Measurements from ENCODE around the gene C7orf25. TPM values are rescaled to one million over a fixed set of nuclear protein-coding genes. Genes with fewer than 3 reads are reported as not detected.
"Not testable (repeated sequence)": the region's sequence is repeated elsewhere in the genome, so short reads cannot be mapped to it uniquely, and the experiment has no call there.

Gene C7orf25
- total and polyA plus RNA-seq, 10 donors, result 1.7 to 19.5 (median 5.6) TPM

DNA sequence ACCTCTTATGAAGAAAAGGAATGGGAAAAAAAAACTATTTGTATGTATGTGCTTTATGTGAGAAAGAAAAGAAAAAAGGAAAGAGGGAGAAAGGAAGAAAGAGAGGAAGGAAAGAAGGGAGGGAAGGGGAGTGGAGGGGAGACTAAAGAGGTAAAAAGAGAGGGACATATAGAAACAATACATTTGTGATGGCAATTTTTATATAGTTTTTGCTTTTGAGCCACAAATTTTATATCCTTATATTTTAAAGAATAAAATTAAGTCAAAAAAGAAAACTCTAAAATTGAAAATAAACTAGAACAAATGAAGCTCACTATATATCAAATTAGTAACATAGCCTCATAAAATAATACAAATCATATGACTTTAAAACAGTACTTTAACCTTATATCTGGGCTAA lies 11.0 kb downstream of the C7orf25 start:
- no peak for TF ChIP-seq POLR2AphosphoS5 (IDR thresholded peaks at IDR 0.05)
- TF ChIP-seq, protein P1, sequence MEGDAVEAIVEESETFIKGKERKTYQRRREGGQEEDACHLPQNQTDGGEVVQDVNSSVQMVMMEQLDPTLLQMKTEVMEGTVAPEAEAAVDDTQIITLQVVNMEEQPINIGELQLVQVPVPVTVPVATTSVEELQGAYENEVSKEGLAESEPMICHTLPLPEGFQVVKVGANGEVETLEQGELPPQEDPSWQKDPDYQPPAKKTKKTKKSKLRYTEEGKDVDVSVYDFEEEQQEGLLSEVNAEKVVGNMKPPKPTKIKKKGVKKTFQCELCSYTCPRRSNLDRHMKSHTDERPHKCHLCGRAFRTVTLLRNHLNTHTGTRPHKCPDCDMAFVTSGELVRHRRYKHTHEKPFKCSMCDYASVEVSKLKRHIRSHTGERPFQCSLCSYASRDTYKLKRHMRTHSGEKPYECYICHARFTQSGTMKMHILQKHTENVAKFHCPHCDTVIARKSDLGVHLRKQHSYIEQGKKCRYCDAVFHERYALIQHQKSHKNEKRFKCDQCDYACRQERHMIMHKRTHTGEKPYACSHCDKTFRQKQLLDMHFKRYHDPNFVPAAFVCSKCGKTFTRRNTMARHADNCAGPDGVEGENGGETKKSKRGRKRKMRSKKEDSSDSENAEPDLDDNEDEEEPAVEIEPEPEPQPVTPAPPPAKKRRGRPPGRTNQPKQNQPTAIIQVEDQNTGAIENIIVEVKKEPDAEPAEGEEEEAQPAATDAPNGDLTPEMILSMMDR (IDR thresholded peaks at IDR 0.05 in 8 of 11, conservative IDR thresholded peaks at IDR 0.05 in 3 of 11), result no peak
- no peak for TF ChIP-seq POLR2A (IDR thresholded peaks at IDR 0.05)
- DNase-seq, result no peak
- H3K4me3 ChIP-seq, result no peak overlapping the region
- intact Hi-C loops (cut with DNase I; ENCODE audit: low total_unique reads), result no loop called here
- no peaks in the 10 kb centered on the region for H3K4me1 ChIP-seq
- no peaks in the 10 kb centered on the region for H3K9me3 ChIP-seq
- no peaks in the 10 kb centered on the region for H3K36me3 ChIP-seq
- no peaks in the 10 kb centered on the region for H3K27me3 ChIP-seq (replicated peaks in 1 of 7)
- no peak overlapping the region for H3K27ac ChIP-seq

DNA sequence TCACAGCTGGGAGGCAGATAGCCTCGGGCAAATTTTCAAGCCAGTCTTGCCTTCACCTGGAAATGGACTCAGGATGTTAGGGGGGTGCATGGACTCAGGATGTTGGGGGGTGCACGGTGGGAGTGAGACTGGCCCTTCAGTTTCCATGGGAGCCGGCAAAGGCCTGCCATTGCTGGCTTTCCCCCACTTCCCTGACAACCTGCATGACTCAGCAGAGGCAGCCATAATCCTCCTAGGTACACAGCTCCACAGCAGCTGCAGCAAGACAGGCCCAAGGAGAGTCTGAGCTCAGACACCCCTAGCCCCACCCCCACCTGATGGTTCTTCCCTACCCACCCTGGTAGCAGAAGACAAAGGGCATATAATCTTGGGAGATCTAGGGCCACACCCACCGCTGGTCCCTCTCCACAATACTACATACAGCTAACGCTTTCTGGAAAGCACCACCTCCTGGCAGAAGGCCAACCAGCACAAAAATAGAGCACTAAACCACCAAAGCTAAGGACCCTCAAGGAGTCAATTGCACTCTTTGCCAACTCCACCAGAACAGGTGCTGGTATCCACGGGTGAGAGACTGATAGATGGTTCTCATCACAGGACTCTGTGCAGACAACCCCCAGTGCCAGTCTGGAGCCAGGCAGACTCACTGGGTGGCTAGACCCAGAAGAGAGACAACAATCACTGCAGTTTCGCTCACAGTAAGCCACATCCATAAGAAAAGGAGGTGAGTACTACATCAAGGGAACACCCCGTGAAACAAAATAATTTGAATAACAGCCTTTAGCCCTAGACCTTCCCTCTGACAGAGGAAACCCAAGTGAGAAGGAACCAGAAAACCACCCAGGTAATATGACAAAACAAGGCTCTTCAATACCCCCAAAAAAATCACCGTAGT lies 18.3 kb downstream of the C7orf25 start:
- WGBS, 5 donors, result 75 to 81% (median 78%) methylated on average over 9 of the region's 9 CpGs
- no peak for DNase-seq

DNA sequence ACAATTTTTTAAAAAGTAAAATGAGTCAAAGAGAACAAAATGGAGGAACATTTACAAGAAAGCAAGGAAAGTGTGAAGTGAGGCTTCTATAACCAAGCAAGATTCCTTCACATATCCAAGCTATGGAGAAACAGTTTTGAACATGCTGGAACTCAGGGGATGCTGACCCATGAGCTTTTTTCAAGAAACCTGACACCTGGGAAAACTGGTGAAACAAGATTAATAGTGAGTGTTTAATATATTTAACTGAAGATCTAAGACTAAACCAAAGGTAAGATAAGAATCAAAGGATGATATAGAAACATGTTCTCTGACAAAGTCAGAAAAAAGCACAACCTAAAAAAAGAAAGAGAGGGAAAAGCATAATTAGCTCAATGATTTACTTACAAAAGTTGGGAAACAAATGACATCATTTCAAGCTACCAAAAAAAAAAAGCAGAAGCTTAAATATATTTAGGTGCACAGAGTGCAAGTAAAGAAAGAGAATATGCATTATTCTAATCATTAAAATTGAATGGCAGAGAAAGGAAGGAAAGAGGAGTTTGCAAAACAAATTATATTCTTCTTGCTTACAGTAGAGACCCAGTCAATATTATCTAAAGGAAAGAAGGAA lies 24.9 kb downstream of the C7orf25 start:
- no peaks in the 10 kb centered on the region for H3K9me3 ChIP-seq
- no peaks in the 10 kb centered on the region for H3K36me3 ChIP-seq
- TF ChIP-seq, protein P1 (IDR thresholded peaks at IDR 0.05 in 8 of 11, conservative IDR thresholded peaks at IDR 0.05 in 3 of 11), result no peak
- TF ChIP-seq POLR2AphosphoS5 (IDR thresholded peaks at IDR 0.05) (no peak), POLR2A (IDR thresholded peaks at IDR 0.05) (no peak)
- intact Hi-C loops (cut with DNase I; ENCODE audit: low total_unique reads), result no loop called here
- H3K4me3 ChIP-seq, result peak overlapping the region in 1 of 8 donors; percentile 70
- H3K27ac ChIP-seq, result peak overlapping the region in 5 of 8 donors; percentile 62 to 91 (median 89)
- H3K27me3 ChIP-seq (replicated peaks in 1 of 7), result peaks cover 0 to 9% (median 0%) of the 10 kb centered on the region in 7 donors
- peaks cover 0 to 50% (median 31%) of the 10 kb centered on the region in 6 donors for H3K4me1 ChIP-seq
- DNase-seq, result no peak

More for the DNA sequence above, 18.3 kb downstream of the C7orf25 start:
- H3K4me3 ChIP-seq, result no peak overlapping the region
- H3K9me3 ChIP-seq, result peaks cover 0 to 9% (median 8%) of the 10 kb centered on the region in 8 donors
- intact Hi-C loops (cut with DNase I; ENCODE audit: low total_unique reads), result no loop called here
- H3K4me1 ChIP-seq, result peaks cover 0 to 17% (median 11%) of the 10 kb centered on the region in 6 donors
- no peak overlapping the region for H3K27ac ChIP-seq
- H3K27me3 ChIP-seq (replicated peaks in 1 of 7), result peaks cover 0 to 3% (median 0%) of the 10 kb centered on the region in 7 donors
- TF ChIP-seq, protein P1 (IDR thresholded peaks at IDR 0.05 in 8 of 11, conservative IDR thresholded peaks at IDR 0.05 in 3 of 11), result no peak
- TF ChIP-seq POLR2AphosphoS5 (IDR thresholded peaks at IDR 0.05) (no peak), POLR2A (IDR thresholded peaks at IDR 0.05) (no peak)
- no peaks in the 10 kb centered on the region for H3K36me3 ChIP-seq

DNA sequence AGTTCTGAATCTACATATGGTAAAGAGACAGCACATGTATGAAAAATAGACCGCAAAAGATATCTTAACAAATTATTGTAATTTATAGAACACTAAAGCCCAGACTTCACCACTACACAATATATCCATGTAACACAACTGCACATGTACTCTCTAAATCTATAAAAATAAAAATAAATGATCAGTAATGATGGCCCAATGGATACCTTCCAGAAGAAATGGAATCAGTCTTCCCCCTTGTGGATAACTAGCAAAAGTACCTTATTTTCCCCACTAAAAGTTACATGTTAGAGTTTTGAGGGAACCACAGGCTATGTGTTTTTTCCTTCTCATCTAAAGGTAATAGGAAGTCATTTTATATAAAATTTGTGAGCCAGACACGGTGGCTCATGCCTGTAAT lies 25.7 kb downstream of the C7orf25 start:
- no peak for DNase-seq
- 59 to 66% (median 66%) methylated on average over 2 of the region's 2 CpGs for WGBS, 5 donors
- intact Hi-C loops (cut with DNase I; ENCODE audit: low total_unique reads), result no loop called here
- Histone ChIP-seq H3K4me1 (peaks cover 0 to 50% (median 31%) of the 10 kb centered on the region in 6 donors), H3K4me3 (no peak overlapping the region), H3K9me3 (no peaks in the 10 kb centered on the region), H3K27ac (peak overlapping the region in 1 of 8 donors; percentile 91), H3K27me3 (replicated peaks in 1 of 7) (peaks cover 0 to 9% (median 0%) of the 10 kb centered on the region in 7 donors), H3K36me3 (no peaks in the 10 kb centered on the region)
- no peak for TF ChIP-seq POLR2AphosphoS5 (IDR thresholded peaks at IDR 0.05)
- TF ChIP-seq, protein P1 (IDR thresholded peaks at IDR 0.05 in 8 of 11, conservative IDR thresholded peaks at IDR 0.05 in 3 of 11), result peak in 3 of 11 experiments; percentile 6 to 22 (median 19)

DNA sequence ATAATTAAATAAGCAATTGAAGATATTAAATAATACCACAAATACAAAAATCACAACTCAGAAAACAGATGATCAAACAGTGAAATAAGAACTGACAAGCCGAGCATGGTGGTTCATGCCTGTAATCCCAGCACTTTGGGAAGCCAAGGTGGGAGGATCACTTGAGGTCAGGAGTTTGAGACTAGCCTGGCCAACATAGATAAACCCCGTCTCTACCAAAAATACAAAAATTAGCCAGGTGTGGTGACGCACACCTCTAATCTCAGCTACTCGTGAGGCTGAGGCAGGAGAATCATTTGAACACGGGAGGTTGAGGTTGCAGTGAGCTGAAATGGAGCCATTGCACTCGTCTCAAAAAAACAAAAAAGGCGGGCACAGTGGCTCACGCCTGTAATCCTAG lies 26.7 kb downstream of the C7orf25 start:
- H3K4me3 ChIP-seq; intact Hi-C loops (cut with DNase I; ENCODE audit: low total_unique reads); H3K27me3 ChIP-seq (replicated peaks in 1 of 7); H3K9me3 ChIP-seq; DNase-seq; H3K36me3 ChIP-seq; H3K27ac ChIP-seq: not testable (repeated sequence)
- peaks cover 0 to 49% (median 31%) of the 10 kb centered on the region in 6 donors for H3K4me1 ChIP-seq
- WGBS, 5 donors, result 92 to 97% (median 95%) methylated on average over 8 of the region's 8 CpGs
